Measurements from ENCODE around the gene CFDP1.

- no peak for TF ChIP-seq CTCF (IDR thresholded peaks at IDR 0.05)
- TF ChIP-seq POLR2A (IDR thresholded peaks at IDR 0.05; ENCODE audit: low read depth), result no peak
- no peak for TF ChIP-seq POLR2AphosphoS5 (IDR thresholded peaks at IDR 0.05)
- no peak for TF ChIP-seq EP300 (IDR thresholded peaks at IDR 0.05)
Measured at GRCh38 chr16:75364286-75364791, 69.0 kb downstream of the CFDP1 start.
